ENCODE measurements around the gene IFT122. TPM values are rescaled to one million over a fixed set of nuclear protein-coding genes. Genes with fewer than 3 reads are reported as not detected.

IFT122 gene
- total and polyA plus RNA-seq, 2 donors (not counting 3 experiments of a cell fraction or from before 2014, with no cell fraction given): 38.4 to 41.7 TPM

DNA sequence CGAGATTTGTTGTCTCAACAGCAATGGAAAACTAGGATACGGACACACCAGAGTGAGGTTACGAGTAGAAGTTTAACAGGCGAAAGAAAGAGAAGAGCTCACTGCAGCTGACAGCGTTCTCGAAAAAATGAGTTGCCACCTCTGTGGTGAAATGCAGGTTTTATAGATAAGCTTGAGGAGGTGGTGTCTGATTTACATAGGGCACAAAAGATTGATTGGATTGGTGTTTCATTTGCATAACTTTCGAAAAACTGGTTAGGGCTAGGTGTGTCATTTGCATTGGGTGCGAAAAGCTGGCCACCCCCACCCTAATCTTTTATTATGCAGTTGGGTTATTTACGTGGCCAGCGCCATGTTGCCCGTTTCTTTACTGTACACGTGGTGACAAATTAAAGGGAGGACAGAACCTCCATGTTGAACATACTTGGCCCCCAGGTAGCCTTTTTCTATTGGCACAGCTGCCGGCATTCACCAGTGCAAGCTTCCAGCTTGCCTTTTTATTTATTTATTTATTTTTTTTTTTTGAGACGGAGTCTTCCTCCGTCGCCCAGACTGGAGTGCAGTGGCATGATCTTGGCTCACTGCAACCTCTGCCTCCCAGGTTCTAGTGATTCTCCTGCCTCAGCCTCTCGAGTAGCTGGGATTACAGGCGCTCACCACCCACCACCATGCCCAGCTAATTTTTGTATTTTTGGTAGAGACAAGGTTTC is 8.3 kb downstream of the IFT122 start:
- H3K9me1 ChIP-seq (replicated peaks; ENCODE audit: control insufficient read depth, extremely low read depth, insufficient read depth, low read length): no peaks in the 10 kb centered on the region
- DNase-seq (ENCODE audit: low read depth, low spot score): no peak
- TF ChIP-seq, protein P1, sequence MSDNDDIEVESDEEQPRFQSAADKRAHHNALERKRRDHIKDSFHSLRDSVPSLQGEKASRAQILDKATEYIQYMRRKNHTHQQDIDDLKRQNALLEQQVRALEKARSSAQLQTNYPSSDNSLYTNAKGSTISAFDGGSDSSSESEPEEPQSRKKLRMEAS (IDR thresholded peaks at IDR 0.05; ENCODE audit: insufficient read depth, insufficient read length): no peak
- TF ChIP-seq GATA2 (IDR thresholded peaks at IDR 0.05; ENCODE audit: insufficient read depth, insufficient read length, low read depth, low read length) (no peak), EZH2 (IDR thresholded peaks at IDR 0.05; ENCODE audit: borderline replicate concordance, low read depth, low read length, severe bottlenecking) (no peak), POLR2AphosphoS5 (IDR thresholded peaks at IDR 0.05; ENCODE audit: insufficient read depth, low read depth, low read length) (no peak), MYC (IDR thresholded peaks at IDR 0.05; ENCODE audit: low read depth, low read length) (no peak), JUN (IDR thresholded peaks at IDR 0.05; ENCODE audit: borderline replicate concordance, insufficient read depth, insufficient read length, low read depth) (no peak), POLR2A (IDR thresholded peaks at IDR 0.05; ENCODE audit: low read depth, low read length) (no peak), FOS (IDR thresholded peaks at IDR 0.05; ENCODE audit: borderline replicate concordance, insufficient read depth, low read length) (no peak)
- TF ChIP-seq, protein P2, sequence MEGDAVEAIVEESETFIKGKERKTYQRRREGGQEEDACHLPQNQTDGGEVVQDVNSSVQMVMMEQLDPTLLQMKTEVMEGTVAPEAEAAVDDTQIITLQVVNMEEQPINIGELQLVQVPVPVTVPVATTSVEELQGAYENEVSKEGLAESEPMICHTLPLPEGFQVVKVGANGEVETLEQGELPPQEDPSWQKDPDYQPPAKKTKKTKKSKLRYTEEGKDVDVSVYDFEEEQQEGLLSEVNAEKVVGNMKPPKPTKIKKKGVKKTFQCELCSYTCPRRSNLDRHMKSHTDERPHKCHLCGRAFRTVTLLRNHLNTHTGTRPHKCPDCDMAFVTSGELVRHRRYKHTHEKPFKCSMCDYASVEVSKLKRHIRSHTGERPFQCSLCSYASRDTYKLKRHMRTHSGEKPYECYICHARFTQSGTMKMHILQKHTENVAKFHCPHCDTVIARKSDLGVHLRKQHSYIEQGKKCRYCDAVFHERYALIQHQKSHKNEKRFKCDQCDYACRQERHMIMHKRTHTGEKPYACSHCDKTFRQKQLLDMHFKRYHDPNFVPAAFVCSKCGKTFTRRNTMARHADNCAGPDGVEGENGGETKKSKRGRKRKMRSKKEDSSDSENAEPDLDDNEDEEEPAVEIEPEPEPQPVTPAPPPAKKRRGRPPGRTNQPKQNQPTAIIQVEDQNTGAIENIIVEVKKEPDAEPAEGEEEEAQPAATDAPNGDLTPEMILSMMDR (IDR thresholded peaks at IDR 0.05; ENCODE audit: extremely low read depth in 1 of 2, insufficient read depth in 1 of 2, low read depth in 1 of 2, low read length in 2 of 2): no peak
- intact Hi-C loops (cut with micrococcal nuclease): no loop called here
- peaks cover 2 to 12% of the 10 kb centered on the region in 2 experiments for H3K36me3 ChIP-seq (ENCODE audit: control insufficient read depth in 2 of 2, extremely low read depth in 1 of 2, insufficient read depth in 2 of 2, low read length in 2 of 2)
- no peak overlapping the region for H2AFZ ChIP-seq (ENCODE audit: low read depth, low read length)
- no peak for FAIRE-seq
- H3K4me1 ChIP-seq (ENCODE audit: control insufficient read depth, extremely low read depth, insufficient read depth, low read length): peaks cover 29% of the 10 kb centered on the region
- H3K9ac ChIP-seq (replicated peaks; ENCODE audit: extremely low read depth, insufficient read depth, low read length): no peak overlapping the region
- H3K27me3 ChIP-seq (ENCODE audit: control insufficient read depth in 2 of 2, insufficient read depth in 2 of 2, low read length in 2 of 2): no peaks in the 10 kb centered on the region
- POLR2A ChIA-PET: no interaction called here
- no peaks in the 10 kb centered on the region for H3K9me3 ChIP-seq (replicated peaks; ENCODE audit: control insufficient read depth, insufficient read depth, low read length)
- H3K27ac ChIP-seq (ENCODE audit: insufficient read depth, low read depth, low read length): no peak overlapping the region
- CTCF ChIA-PET: interaction anchor here (0.6 to 1.9 kb wide), 2 partner anchors 51 to 65 kb away, joined by 3 to 6 read pairs; no protein-coding TSS in a partner anchor
- H3K4me3 ChIP-seq (replicated peaks in 1 of 3; ENCODE audit: insufficient read depth in 1 of 3, low read depth in 1 of 3, low read length in 3 of 3): no peak overlapping the region
- H3K79me2 ChIP-seq (ENCODE audit: control insufficient read depth, insufficient read depth, low read length): peaks cover 2% of the 10 kb centered on the region
- H4K20me1 ChIP-seq (replicated peaks; ENCODE audit: control insufficient read depth, extremely low read depth, insufficient read depth, low read length): no peaks in the 10 kb centered on the region
- no peak overlapping the region for H3K4me2 ChIP-seq (ENCODE audit: insufficient read depth, low read length)
- no TSS peak for BruUV-seq (replicated peaks)
- dilution Hi-C loops (cut with MboI; ENCODE audit: extremely low pct_ligation_motif_present, low sequenced_read_pairs): no loop called here

Measured in endothelial cell of umbilical vein (primary cell).